A549 (cell line): ENCODE measurements around the gene RUNDC3A. TPM values are rescaled to one million over a fixed set of nuclear protein-coding genes. Genes with fewer than 3 reads are reported as not detected.

ENCODE experiments used
- ATAC-seq, 2 experiments: fragments of 200-7000 bp in 1 of 2; fragments of >200 bp in 1 of 2; cut with Nextera tagmentation in 1 of 2; cut with Tn5 transposase in 1 of 2; 3 replicates each; pipeline versions ENCODE4 v1.8.0 to v1.9.1; 2018 to 2020; ENCODE audit warnings: mild to moderate bottlenecking in 1 of 2, moderate library complexity in 1 of 2
- CTCF ChIA-PET: fragments of 300-600 bp; sonication (Branson Sonifier 250); formaldehyde crosslinking; extraction: SDS; loops from one replicate; lab custom pipeline; 2021; ENCODE audit warnings: antibody characterized with exemption, inconsistent platforms; lab: Yijun Ruan, JAX
- POLR2A ChIA-PET: fragments of 350-600 bp; formaldehyde crosslinking; extraction: SDS; loops from one replicate; lab custom pipeline; 2021; ENCODE audit warnings: antibody characterized with exemption, inconsistent platforms; lab: Yijun Ruan, JAX
- DNase-seq, 2 experiments: peaks; one replicate each; pipeline versions ENCODE4 v3.0.0 to v3.0.0-alpha.2; 2011 to 2016; ENCODE audit warnings: low read depth in 1 of 2, low spot score in 1 of 2
- FAIRE-seq: peaks from 2 replicates; lab custom pipeline; 2011; peaks lifted over from hg19 to GRCh38; lab: Jason Lieb, UNC
- H3K27ac ChIP-seq, 2 experiments: fragments of >200 bp; sonication (Bioruptor Twin); formaldehyde crosslinking; 3 replicates each; pipeline ENCODE4 v1.5.1; 2016 to 2017
- H3K4me1 ChIP-seq: fragments of >200 bp; sonication (Bioruptor Twin); formaldehyde crosslinking; 3 replicates; pipeline ENCODE4 v1.6.1; 2016
- H3K4me2 ChIP-seq: fragments of >200 bp; sonication (Bioruptor Twin); formaldehyde crosslinking; 3 replicates; pipeline ENCODE4 v1.6.1; 2016
- H3K4me3 ChIP-seq: fragments of >200 bp; sonication (Bioruptor Twin); formaldehyde crosslinking; 3 replicates; pipeline ENCODE4 v1.5.1; 2016
- H3K9me3 ChIP-seq: fragments of >200 bp; sonication (Bioruptor Twin); formaldehyde crosslinking; 3 replicates; pipeline ENCODE4 v1.6.1; 2016
- BHLHE40 ChIP-seq: IDR thresholded peaks from 2 replicates; pipeline ENCODE4 v1.6.1; 2012; ENCODE audit warnings: low read depth, low read length, inconsistent platforms
- EP300 ChIP-seq, 2 experiments: fragments of >200 bp; sonication (Bioruptor Twin); formaldehyde crosslinking; IDR thresholded peaks; 2 replicates in 1 of 2; 3 replicates in 1 of 2; pipeline ENCODE4 v1.6.1; 2016 to 2017
- FOXS1 ChIP-seq: fragments of 250-450 bp; sonication (Bioruptor Pico); IDR thresholded peaks from 2 replicates; pipeline ENCODE4 v1.5.0; 2020; ENCODE audit warnings: mild to moderate bottlenecking, moderate library complexity
- GATA3 ChIP-seq: IDR thresholded peaks from 2 replicates; pipeline ENCODE4 v1.6.1; 2012; ENCODE audit warnings: borderline replicate concordance
- HEYL ChIP-seq: fragments of 250-450 bp; sonication (Bioruptor Pico); IDR thresholded peaks from 2 replicates; pipeline ENCODE4 v1.8.0; 2021; ENCODE audit warnings: mild to moderate bottlenecking, moderate library complexity
- HOXB5 ChIP-seq: fragments of 250-450 bp; sonication (Bioruptor Pico); IDR thresholded peaks from 2 replicates; pipeline ENCODE4 v1.5.0; 2020; ENCODE audit warnings: mild to moderate bottlenecking, moderate library complexity
- JUN ChIP-seq, 2 experiments: fragments of >200 bp; sonication (Bioruptor Twin); formaldehyde crosslinking; IDR thresholded peaks; 2 replicates in 1 of 2; 3 replicates in 1 of 2; pipeline ENCODE4 v1.6.1; 2016 to 2017
- KDM5A ChIP-seq: fragments of 200-600 bp; sonication (generic); IDR thresholded peaks from 2 replicates; pipeline ENCODE4 v1.6.1; 2016; ENCODE audit warnings: antibody characterized with exemption, mild to moderate bottlenecking
- NR3C1 ChIP-seq: fragments of >200 bp; sonication (Bioruptor Twin); formaldehyde crosslinking; IDR thresholded peaks from 3 replicates; pipeline ENCODE4 v1.6.1; 2017
- RCOR1 ChIP-seq: fragments of 150-350 bp; IDR thresholded peaks from 2 replicates; pipeline ENCODE4 v1.6.1; 2014; ENCODE audit warnings: antibody characterized with exemption, low read length, low read depth
- ZC3H11A ChIP-seq: fragments of 450-650 bp; IDR thresholded peaks from 2 replicates; pipeline ENCODE4 v1.6.1; 2014; ENCODE audit warnings: antibody characterized with exemption, mild to moderate bottlenecking
- whole genome bisulfite sequencing: methylation state at CpG from one replicate; pipeline ENCODE4 v1.1.6; 2017; ENCODE audit errors: missing lambda C conversion rate; 5-methylcytosine and 5-hydroxymethylcytosine counted together
- polyA plus RNA-seq, 4 experiments: library from polyadenylated mRNA; depleted of rRNA in 3 of 4; stranded (reverse); fragments of >200 nt; fragmentation: RNase III in 1 of 4; extraction: RNeasy Plus Mini Kit Qiagen cat#74134 plus additional on column Dnase treatment in 1 of 4; gene quantifications; 2 replicates in 3 of 4; 3 replicates in 1 of 4; pipeline ENCODE4 v1.2.3, GENCODE V29; 2011 to 2017
- TF ChIP-seq, protein P1 (sequence below): IDR thresholded peaks from 2 replicates; pipeline ENCODE4 v1.6.1; 2012; ENCODE audit warnings: low read depth, borderline replicate concordance
- TF ChIP-seq, protein P2 (sequence below): IDR thresholded peaks from 2 replicates; pipeline ENCODE4 v1.6.1; 2012
- TF ChIP-seq, protein P3 (sequence below): IDR thresholded peaks from 2 replicates; pipeline ENCODE4 v1.6.1; 2012
- TF ChIP-seq, protein P4 (sequence below): fragments of >200 bp; sonication (Bioruptor Twin); formaldehyde crosslinking; IDR thresholded peaks from 3 replicates; pipeline ENCODE4 v1.5.1; 2016

Gene RUNDC3A
- polyA plus RNA-seq, 2 of the 4 experiments (the other 2 are of a cell fraction) = 0.45 to 0.48 TPM

GRCh38 chr17:44352828-44353671 lies 44.6 kb downstream of the RUNDC3A start:
- WGBS = 79% methylated on average over 16 of the region's 22 CpGs
- no peaks in the 10 kb centered on the region for H3K4me1 ChIP-seq
- H3K27ac ChIP-seq = peak overlapping the region in 1 of 2 experiments; percentile 75; a peak in 3 of 6 replicates
- no peak for FAIRE-seq
- CTCF ChIA-PET = interaction anchor here (0.6 to 17.9 kb wide), 16 partner anchors 9 to 482 kb away, joined by 3 to 327 read pairs (median 3); partner anchors contain the start of gene FAM171A2
- TF ChIP-seq BHLHE40 (no peak), JUN (IDR thresholded peaks at IDR 0.05) (no peak), KDM5A (no peak), HOXB5 (CRISPR knock-in tag) (no peak), NR3C1 (no peak), EP300 (IDR thresholded peaks at IDR 0.05) (no peak), HEYL (no peak), GATA3 (no peak)
- TF ChIP-seq, all 56 proteins: peak for 0
- ATAC-seq (no peak), DNase-seq (no peak)
- no peaks in the 10 kb centered on the region for H3K9me3 ChIP-seq
- POLR2A ChIA-PET = interaction anchor here (2.3 kb wide), 1 partner anchor 8 kb away, joined by 7 read pairs; the partner anchor contains the start of gene GRN
- peak overlapping the region; percentile 42 for H3K4me3 ChIP-seq
- peak overlapping the region; percentile 90 for H3K4me2 ChIP-seq

DNA sequence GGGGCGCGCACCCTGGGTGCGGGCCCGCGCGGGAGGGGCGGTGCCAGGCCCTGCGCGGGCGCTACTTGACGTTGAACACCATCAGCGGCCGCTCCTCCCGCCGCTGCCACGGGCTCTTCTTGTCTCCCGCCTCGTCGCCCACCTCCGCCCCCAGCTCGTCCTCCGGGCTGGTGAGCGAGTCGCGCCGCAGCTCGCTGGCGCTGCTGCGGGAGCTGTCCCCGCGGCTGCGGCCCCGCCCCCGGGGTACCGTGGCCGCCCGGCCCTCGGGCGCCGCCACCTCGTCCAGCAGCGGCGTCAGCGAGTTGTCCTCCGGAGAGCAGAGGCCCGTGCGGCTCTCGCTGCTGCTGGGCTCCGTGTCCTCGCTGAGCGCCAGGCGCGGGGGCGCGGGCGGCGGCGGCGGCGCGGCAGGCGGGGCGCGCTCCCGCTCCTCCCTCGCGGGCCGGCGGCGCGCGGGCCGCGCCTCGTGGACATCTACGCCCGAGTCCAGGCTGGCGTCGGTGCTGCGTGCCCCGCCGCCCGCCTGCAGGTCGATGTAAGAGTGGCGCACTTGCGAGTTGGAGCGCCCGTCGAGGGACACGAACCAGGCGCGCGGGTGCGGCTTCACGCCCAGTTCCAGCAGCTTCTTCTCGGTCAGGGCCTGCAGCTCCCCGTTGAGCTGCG lies 45.4 kb downstream of the RUNDC3A start:
- H3K4me2 ChIP-seq = peak overlapping the region; percentile 90
- ATAC-seq (no peak), FAIRE-seq (no peak), DNase-seq (no peak)
- H3K4me1 ChIP-seq = no peaks in the 10 kb centered on the region
- peak overlapping the region; percentile 42 for H3K4me3 ChIP-seq
- POLR2A ChIA-PET = interaction anchor here (2.3 kb wide), 1 partner anchor 9 kb away, joined by 7 read pairs; the partner anchor contains the start of gene GRN
- peak overlapping the region; percentile 34 to 75; a peak in 4 of 6 replicates for H3K27ac ChIP-seq
- no peaks in the 10 kb centered on the region for H3K9me3 ChIP-seq
- WGBS = 19% methylated on average over 45 of the region's 98 CpGs
- CTCF ChIA-PET = interaction anchor here (0.5 to 17.9 kb wide), 17 partner anchors 9 to 864 kb away, joined by 3 to 327 read pairs (median 3); partner anchors contain the start of gene FAM171A2
- TF ChIP-seq HOXB5 (CRISPR knock-in tag) = no peak
- no peak for TF ChIP-seq FOXS1 (CRISPR knock-in tag)
- no peak for TF ChIP-seq RCOR1
- TF ChIP-seq, protein P1, sequence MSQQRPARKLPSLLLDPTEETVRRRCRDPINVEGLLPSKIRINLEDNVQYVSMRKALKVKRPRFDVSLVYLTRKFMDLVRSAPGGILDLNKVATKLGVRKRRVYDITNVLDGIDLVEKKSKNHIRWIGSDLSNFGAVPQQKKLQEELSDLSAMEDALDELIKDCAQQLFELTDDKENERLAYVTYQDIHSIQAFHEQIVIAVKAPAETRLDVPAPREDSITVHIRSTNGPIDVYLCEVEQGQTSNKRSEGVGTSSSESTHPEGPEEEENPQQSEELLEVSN = peak; percentile 27; the same call in 1 of the 2 replicates
- no peak for TF ChIP-seq BHLHE40
- TF ChIP-seq ZC3H11A = no peak
- TF ChIP-seq, protein P2, sequence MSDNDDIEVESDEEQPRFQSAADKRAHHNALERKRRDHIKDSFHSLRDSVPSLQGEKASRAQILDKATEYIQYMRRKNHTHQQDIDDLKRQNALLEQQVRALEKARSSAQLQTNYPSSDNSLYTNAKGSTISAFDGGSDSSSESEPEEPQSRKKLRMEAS = peak; percentile 53; the same call in 1 of the 2 replicates

GRCh38 chr17:44354582-44355561 lies 46.5 kb downstream of the RUNDC3A start:
- Histone ChIP-seq H3K4me3 (no peak overlapping the region), H3K4me2 (no peak overlapping the region), H3K9me3 (no peaks in the 10 kb centered on the region), H3K27ac (no peak overlapping the region)
- ChIA-PET POLR2A (interaction anchor here (2.3 kb wide), 1 partner anchor 10 kb away, joined by 7 read pairs; the partner anchor contains the start of gene GRN), CTCF (interaction anchor here (0.6 to 17.9 kb wide), 13 partner anchors 8 to 315 kb away, joined by 3 to 327 read pairs (median 6); partner anchors contain the start of genes FAM171A2 and GRN)
- DNase-seq (no peak), FAIRE-seq (no peak), ATAC-seq (no peak)
- WGBS = 91% methylated on average over 62 of the region's 77 CpGs
- TF ChIP-seq, protein P3, sequence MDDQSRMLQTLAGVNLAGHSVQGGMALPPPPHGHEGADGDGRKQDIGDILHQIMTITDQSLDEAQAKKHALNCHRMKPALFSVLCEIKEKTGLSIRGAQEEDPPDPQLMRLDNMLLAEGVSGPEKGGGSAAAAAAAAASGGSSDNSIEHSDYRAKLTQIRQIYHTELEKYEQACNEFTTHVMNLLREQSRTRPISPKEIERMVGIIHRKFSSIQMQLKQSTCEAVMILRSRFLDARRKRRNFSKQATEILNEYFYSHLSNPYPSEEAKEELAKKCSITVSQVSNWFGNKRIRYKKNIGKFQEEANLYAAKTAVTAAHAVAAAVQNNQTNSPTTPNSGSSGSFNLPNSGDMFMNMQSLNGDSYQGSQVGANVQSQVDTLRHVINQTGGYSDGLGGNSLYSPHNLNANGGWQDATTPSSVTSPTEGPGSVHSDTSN = no peak
- TF ChIP-seq, protein P4, sequence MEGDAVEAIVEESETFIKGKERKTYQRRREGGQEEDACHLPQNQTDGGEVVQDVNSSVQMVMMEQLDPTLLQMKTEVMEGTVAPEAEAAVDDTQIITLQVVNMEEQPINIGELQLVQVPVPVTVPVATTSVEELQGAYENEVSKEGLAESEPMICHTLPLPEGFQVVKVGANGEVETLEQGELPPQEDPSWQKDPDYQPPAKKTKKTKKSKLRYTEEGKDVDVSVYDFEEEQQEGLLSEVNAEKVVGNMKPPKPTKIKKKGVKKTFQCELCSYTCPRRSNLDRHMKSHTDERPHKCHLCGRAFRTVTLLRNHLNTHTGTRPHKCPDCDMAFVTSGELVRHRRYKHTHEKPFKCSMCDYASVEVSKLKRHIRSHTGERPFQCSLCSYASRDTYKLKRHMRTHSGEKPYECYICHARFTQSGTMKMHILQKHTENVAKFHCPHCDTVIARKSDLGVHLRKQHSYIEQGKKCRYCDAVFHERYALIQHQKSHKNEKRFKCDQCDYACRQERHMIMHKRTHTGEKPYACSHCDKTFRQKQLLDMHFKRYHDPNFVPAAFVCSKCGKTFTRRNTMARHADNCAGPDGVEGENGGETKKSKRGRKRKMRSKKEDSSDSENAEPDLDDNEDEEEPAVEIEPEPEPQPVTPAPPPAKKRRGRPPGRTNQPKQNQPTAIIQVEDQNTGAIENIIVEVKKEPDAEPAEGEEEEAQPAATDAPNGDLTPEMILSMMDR = 0 out of 3 replicates have a peak, but pooled peaks have one; percentile 8
- TF ChIP-seq, all 56 proteins: peak for 1
- H3K4me1 ChIP-seq = no peaks in the 10 kb centered on the region
